Measurements from ENCODE around the gene RGL3. TPM values are rescaled to one million over a fixed set of nuclear protein-coding genes. Genes with fewer than 3 reads are reported as not detected.
"Not testable (repeated sequence)": the region's sequence is repeated elsewhere in the genome, so short reads cannot be mapped to it uniquely, and the experiment has no call there.

RGL3 gene
- total RNA-seq, 2 experiments from 2014 or later, result 0.49 TPM; not detected in 1

DNA sequence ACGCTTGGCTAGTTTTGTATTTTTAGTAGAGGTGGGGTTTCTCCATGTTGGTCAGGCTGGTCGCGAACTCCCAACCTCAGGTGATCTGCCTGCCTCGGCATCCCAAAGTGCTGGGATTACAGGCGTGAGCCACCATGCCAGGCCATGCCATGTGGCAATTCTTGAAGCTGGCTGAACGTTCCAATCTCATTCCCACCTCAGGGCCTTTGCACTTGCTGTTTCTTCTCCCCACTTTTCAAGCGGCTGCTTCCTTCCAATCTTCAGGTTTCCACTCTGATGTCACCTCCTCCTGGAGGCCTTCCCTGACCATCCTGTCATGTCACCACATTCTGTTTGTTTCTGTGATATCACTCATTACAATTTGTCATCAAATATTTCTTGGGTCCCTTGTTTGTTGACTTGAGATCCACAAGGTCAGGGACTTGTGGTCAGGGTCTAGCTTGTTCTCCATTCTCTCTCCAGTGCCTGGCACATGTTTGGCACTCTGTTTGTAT lies 39.2 kb downstream of the RGL3 start:
- Histone ChIP-seq H3K4me3 (ENCODE audit: low read depth, low read length, poor library complexity, severe bottlenecking) (peak overlapping the region; percentile 75), H4K20me1 (ENCODE audit: insufficient read depth, low read length) (no peaks in the 10 kb centered on the region), H3K4me2 (ENCODE audit: low read length) (peak overlapping the region; percentile 79), H3K27ac (ENCODE audit: low read depth, low read length, poor library complexity, severe bottlenecking) (peak overlapping the region; percentile 92), H3K9me3 (ENCODE audit: low read length) (no peaks in the 10 kb centered on the region), H3K36me3 (ENCODE audit: insufficient read depth, low read length) (peaks cover 18% of the 10 kb centered on the region; the same call in 1 of the 2 replicates), H3K4me1 (ENCODE audit: insufficient read depth, low read length, poor library complexity, severe bottlenecking) (peaks cover 65% of the 10 kb centered on the region), H2AFZ (ENCODE audit: low read length) (no peak overlapping the region), H3K9me2 (ENCODE audit: insufficient read depth, low read length) (no peaks in the 10 kb centered on the region), H3K79me2 (ENCODE audit: insufficient read depth, low read depth, low read length) (peaks cover 26% of the 10 kb centered on the region)
- intact Hi-C loops (cut with micrococcal nuclease; ENCODE audit: unreplicated experiment), result loop anchor here (2.0 kb wide), 1 partner anchor 67 kb away; no protein-coding TSS in a partner anchor
- ChIA-PET POLR2A (no interaction called here), CTCF (ENCODE audit: unreplicated experiment) (interaction anchor here (1.7 kb wide), 1 partner anchor 42 kb away, joined by 5 read pairs; no protein-coding TSS in a partner anchor)
- BruUV-seq (replicated peaks), result no TSS peak
- no peak for DNase-seq (ENCODE audit: low spot score)
- TF ChIP-seq EZH2phosphoT487 (IDR thresholded peaks at IDR 0.05; ENCODE audit: borderline replicate concordance, low read depth, low read length), result no peak
- TF ChIP-seq, protein P1, sequence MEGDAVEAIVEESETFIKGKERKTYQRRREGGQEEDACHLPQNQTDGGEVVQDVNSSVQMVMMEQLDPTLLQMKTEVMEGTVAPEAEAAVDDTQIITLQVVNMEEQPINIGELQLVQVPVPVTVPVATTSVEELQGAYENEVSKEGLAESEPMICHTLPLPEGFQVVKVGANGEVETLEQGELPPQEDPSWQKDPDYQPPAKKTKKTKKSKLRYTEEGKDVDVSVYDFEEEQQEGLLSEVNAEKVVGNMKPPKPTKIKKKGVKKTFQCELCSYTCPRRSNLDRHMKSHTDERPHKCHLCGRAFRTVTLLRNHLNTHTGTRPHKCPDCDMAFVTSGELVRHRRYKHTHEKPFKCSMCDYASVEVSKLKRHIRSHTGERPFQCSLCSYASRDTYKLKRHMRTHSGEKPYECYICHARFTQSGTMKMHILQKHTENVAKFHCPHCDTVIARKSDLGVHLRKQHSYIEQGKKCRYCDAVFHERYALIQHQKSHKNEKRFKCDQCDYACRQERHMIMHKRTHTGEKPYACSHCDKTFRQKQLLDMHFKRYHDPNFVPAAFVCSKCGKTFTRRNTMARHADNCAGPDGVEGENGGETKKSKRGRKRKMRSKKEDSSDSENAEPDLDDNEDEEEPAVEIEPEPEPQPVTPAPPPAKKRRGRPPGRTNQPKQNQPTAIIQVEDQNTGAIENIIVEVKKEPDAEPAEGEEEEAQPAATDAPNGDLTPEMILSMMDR (conservative IDR thresholded peaks at IDR 0.05; ENCODE audit: low read length), result no peak

DNA sequence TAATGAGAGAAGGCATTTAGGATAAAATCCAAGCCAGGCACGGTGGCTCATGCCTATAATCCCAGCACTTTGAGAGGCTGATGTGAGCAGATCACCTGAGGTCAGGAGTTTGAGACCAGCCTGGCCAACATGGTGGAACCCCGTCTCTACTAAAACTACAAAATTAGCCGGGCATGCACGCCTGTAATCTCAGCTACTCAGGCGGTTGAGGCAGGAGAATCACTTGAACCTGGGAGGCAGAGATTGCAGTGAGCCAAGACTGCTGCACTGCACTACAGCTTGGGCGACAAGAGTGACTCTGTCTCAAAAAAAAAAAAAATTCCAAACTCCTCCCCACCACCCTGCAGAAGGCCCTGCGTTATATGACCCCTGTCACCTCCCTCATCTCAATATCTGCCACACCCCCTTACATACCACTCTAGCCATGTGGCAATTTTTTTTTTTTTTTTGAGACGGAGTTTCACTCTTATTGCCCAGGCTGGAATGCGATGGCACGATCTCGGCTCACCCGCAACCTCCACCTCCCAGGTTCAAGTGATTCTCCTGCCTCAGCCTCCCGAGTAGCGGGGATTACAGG lies 39.8 kb downstream of the RGL3 start:
- H3K4me3 ChIP-seq (ENCODE audit: low read depth, low read length, poor library complexity, severe bottlenecking); H3K27ac ChIP-seq (ENCODE audit: low read depth, low read length, poor library complexity, severe bottlenecking); H3K9me2 ChIP-seq (ENCODE audit: insufficient read depth, low read length); POLR2A ChIA-PET; H4K20me1 ChIP-seq (ENCODE audit: insufficient read depth, low read length); H2AFZ ChIP-seq (ENCODE audit: low read length); intact Hi-C loops (cut with micrococcal nuclease; ENCODE audit: unreplicated experiment); CTCF ChIA-PET (ENCODE audit: unreplicated experiment); H3K9me3 ChIP-seq (ENCODE audit: low read length); BruUV-seq (replicated peaks); DNase-seq (ENCODE audit: low spot score): not testable (repeated sequence)
- peaks cover 63% of the 10 kb centered on the region for H3K4me1 ChIP-seq (ENCODE audit: insufficient read depth, low read length, poor library complexity, severe bottlenecking)
- 0 out of 2 replicates have a peak overlapping the region, but pooled peaks have one; percentile 79 for H3K4me2 ChIP-seq (ENCODE audit: low read length)
- peaks cover 26% of the 10 kb centered on the region for H3K79me2 ChIP-seq (ENCODE audit: insufficient read depth, low read depth, low read length)
- H3K36me3 ChIP-seq (ENCODE audit: insufficient read depth, low read length), result peaks cover 18% of the 10 kb centered on the region; the same call in 1 of the 2 replicates

DNA sequence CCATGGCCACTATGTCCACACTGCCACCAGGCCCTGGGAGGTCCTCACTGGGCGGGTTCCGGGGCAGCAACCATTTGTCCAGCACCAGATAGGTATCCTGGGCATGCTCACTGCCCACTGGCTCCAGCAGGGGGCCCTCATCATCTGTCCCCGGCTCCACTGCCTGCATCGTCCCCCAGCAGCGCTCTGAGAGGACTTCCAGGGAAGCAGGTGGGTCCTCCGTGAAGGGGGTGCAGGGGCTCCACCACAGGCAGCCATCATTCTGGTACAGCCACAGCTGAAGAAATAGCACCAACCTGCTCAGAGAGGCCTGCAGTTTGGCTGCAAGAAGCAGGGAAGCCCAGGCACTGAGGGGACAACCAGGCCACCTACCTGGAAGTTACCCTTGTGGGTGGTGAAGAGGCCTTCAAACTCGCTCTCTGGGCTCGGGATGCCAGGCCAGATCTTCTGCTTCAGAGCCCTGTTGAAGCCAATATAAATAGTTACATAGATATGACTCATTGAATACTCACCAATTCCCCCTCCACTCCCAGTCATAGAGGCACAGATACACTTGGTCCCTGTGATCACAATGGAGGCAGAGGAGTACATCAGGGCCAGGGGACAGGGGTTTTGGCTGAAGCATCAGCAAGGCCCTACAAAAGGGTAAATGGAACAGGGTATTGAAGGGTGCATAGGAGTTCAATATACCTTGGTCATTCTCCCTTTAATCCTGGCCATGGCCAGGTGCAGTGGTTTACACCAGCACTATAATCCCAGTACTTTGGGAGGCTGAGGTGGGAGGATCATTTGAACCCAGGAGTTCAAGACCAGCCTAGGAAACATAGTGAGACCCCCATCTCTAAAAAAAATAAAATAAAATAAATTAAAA lies 40.6 kb downstream of the RGL3 start:
- H3K9me2 ChIP-seq (ENCODE audit: insufficient read depth, low read length), result no peaks in the 10 kb centered on the region
- H3K27ac ChIP-seq (ENCODE audit: low read depth, low read length, poor library complexity, severe bottlenecking), result no peak overlapping the region
- H3K9me3 ChIP-seq (ENCODE audit: low read length), result no peaks in the 10 kb centered on the region
- TF ChIP-seq, protein P1 (conservative IDR thresholded peaks at IDR 0.05; ENCODE audit: low read length), result peak; percentile 76
- TF ChIP-seq EZH2phosphoT487 (IDR thresholded peaks at IDR 0.05; ENCODE audit: borderline replicate concordance, low read depth, low read length), result no peak
- peak; percentile 48 for DNase-seq (ENCODE audit: low spot score)
- no TSS peak for BruUV-seq (replicated peaks)
- H3K36me3 ChIP-seq (ENCODE audit: insufficient read depth, low read length), result peaks cover 18% of the 10 kb centered on the region; the same call in 1 of the 2 replicates
- H3K4me2 ChIP-seq (ENCODE audit: low read length), result peak overlapping the region; percentile 37; the same call in 1 of the 2 replicates
- no peak overlapping the region for H2AFZ ChIP-seq (ENCODE audit: low read length)
- CTCF ChIA-PET (ENCODE audit: unreplicated experiment), result interaction anchor here (2.6 kb wide), 1 partner anchor 104 kb away, joined by 11 read pairs; no protein-coding TSS in a partner anchor
- H3K79me2 ChIP-seq (ENCODE audit: insufficient read depth, low read depth, low read length), result peaks cover 26% of the 10 kb centered on the region
- peaks cover 62% of the 10 kb centered on the region for H3K4me1 ChIP-seq (ENCODE audit: insufficient read depth, low read length, poor library complexity, severe bottlenecking)
- no peaks in the 10 kb centered on the region for H4K20me1 ChIP-seq (ENCODE audit: insufficient read depth, low read length)
- POLR2A ChIA-PET, result no interaction called here
- no peak overlapping the region for H3K4me3 ChIP-seq (ENCODE audit: low read depth, low read length, poor library complexity, severe bottlenecking)
- intact Hi-C loops (cut with micrococcal nuclease; ENCODE audit: unreplicated experiment), result no loop called here

Data from OCI-LY7 (cell line).